ENCODE results near the gene TCF19.
A peak's percentile ranks its signal among the peaks of the same experiment; 100 is the strongest.

Gene TCF19

DNA sequence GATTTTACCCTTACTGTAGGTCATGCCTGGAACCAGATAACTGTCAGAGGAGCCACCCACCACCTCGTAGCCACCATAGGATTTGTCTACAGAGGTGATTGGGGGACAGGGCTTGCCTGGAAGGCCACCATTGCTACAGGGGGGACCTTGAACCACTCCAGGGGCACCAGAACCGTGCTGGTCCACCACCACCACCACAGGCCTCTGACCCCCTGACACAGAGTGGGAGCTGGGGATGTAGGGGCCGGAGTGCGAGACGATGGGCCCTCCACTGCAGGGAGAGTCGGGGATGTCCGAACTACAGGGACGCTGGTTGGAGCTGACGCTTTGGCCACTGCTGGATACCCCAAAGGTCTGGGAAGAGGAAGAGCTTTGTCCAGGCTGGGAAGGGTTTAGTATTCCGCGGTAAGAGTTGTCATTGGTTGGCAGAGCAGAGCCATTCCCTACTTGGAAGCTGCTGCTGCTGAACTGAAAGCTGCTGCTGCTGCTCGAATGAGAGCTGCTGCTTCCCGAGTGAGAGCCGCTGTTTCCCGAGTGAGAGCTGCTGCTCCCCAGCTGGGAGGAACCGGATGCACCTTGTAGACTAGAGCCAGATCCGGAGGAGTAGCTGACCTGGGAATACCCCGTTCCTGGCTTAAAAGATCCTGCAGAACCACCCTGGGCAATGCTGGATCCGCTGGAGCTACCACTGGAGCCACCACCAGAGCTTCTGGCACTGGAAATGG is 41.6 kb upstream of the TCF19 start:
- no peak for ATAC-seq (ENCODE audit: low read depth)
- H3K4me1 ChIP-seq (ENCODE audit: insufficient read depth, poor library complexity, severe bottlenecking), result peaks cover 16% of the 10 kb centered on the region
- H3K27ac ChIP-seq (ENCODE audit: poor library complexity, severe bottlenecking), result no peak overlapping the region
- no peaks in the 10 kb centered on the region; the same call in 1 of the 2 replicates for H3K36me3 ChIP-seq (ENCODE audit: low read depth)
- H3K9me3 ChIP-seq (ENCODE audit: severe bottlenecking), result no peaks in the 10 kb centered on the region
- H3K4me3 ChIP-seq (ENCODE audit: severe bottlenecking), result no peak overlapping the region
- no peaks in the 10 kb centered on the region for H3K27me3 ChIP-seq (ENCODE audit: insufficient read depth, poor library complexity, severe bottlenecking)
- DNase-seq (ENCODE audit: low spot score), result no peak
- TF ChIP-seq, protein P1, sequence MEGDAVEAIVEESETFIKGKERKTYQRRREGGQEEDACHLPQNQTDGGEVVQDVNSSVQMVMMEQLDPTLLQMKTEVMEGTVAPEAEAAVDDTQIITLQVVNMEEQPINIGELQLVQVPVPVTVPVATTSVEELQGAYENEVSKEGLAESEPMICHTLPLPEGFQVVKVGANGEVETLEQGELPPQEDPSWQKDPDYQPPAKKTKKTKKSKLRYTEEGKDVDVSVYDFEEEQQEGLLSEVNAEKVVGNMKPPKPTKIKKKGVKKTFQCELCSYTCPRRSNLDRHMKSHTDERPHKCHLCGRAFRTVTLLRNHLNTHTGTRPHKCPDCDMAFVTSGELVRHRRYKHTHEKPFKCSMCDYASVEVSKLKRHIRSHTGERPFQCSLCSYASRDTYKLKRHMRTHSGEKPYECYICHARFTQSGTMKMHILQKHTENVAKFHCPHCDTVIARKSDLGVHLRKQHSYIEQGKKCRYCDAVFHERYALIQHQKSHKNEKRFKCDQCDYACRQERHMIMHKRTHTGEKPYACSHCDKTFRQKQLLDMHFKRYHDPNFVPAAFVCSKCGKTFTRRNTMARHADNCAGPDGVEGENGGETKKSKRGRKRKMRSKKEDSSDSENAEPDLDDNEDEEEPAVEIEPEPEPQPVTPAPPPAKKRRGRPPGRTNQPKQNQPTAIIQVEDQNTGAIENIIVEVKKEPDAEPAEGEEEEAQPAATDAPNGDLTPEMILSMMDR (IDR thresholded peaks at IDR 0.05; ENCODE audit: poor library complexity, severe bottlenecking), result no peak

DNA sequence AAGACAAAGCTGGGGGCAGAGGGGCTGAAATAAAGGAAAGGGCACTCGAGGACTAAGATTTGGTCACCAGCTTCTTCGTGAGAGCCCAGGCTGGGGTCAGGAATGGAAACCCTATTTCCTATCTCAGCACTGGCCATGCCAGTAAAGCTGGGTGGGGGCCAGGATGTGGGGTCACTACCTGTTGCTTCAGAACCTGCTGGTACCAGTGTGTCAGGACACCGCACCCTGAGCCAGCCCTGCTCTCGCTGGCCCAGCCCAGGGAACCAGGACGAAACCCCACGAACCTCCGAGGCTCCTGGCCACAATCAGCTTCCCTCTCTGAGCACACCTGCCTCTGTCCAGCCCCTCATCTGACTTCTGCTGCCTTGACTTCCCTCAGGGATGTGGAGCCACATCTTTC is 40.2 kb upstream of the TCF19 start:
- H3K4me1 ChIP-seq (ENCODE audit: insufficient read depth, poor library complexity, severe bottlenecking), result peaks cover 27% of the 10 kb centered on the region
- DNase-seq (ENCODE audit: low spot score) (no peak), ATAC-seq (ENCODE audit: low read depth) (no peak)
- H3K4me3 ChIP-seq (ENCODE audit: severe bottlenecking), result no peak overlapping the region
- H3K9me3 ChIP-seq (ENCODE audit: severe bottlenecking), result no peaks in the 10 kb centered on the region
- H3K27me3 ChIP-seq (ENCODE audit: insufficient read depth, poor library complexity, severe bottlenecking), result no peaks in the 10 kb centered on the region
- no peaks in the 10 kb centered on the region; the same call in 1 of the 2 replicates for H3K36me3 ChIP-seq (ENCODE audit: low read depth)
- TF ChIP-seq, protein P1 (IDR thresholded peaks at IDR 0.05; ENCODE audit: poor library complexity, severe bottlenecking), result no peak
- H3K27ac ChIP-seq (ENCODE audit: poor library complexity, severe bottlenecking), result no peak overlapping the region

DNA sequence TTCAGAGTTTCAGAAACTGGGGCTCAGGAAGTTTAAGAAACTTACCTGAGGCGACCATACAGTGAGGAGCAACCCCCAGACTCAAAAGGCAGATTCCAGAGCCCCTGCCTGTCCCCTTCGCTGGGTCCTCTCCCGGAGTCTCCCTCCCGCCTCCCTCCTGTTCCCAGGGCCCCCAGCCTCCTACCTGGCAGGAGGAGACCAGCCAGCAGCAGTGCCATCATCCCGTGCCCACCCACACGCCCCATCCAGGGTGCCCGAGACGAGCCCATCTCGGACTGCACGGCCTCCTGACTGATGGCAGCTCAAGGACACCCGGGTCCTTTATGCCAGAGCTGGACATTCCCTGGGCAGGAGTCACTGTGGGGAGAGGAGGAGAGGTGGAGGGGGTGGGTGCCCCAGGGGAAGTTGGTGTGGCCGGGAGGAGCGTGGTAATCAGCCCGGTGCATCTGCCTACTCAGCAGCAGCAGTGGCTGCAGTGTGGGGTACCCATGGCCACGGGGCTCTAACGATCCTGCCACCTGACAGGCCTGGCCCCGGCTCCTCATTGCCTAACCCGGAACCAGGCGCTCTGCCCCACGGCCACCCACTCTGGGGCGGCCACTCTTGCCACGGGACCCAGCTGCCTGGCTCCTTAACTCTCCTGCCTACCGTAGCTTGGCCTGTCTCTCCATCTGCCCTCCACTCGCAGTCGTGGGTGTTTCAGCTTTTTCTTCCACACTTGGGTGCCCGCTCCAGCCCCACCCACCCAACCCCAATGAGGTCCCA is 38.1 kb upstream of the TCF19 start, which contains the start of gene CDSN:
Gene CDSN, minus strand, starts transcription at position 296 of the 765 bp plus-strand sequence. Its CDS starts 27 bp downstream, at position 269.
- no peaks in the 10 kb centered on the region; the same call in 1 of the 2 replicates for H3K36me3 ChIP-seq (ENCODE audit: low read depth)
- no peak within 1 kb of the TSS for H3K4me3 ChIP-seq (ENCODE audit: severe bottlenecking)
- TF ChIP-seq, protein P1 (IDR thresholded peaks at IDR 0.05; ENCODE audit: poor library complexity, severe bottlenecking), result no peak
- peak within 1 kb of the TSS; percentile 51 for H3K27ac ChIP-seq (ENCODE audit: poor library complexity, severe bottlenecking)
- ATAC-seq (ENCODE audit: low read depth), result no peak
- no peak for DNase-seq (ENCODE audit: low spot score)
- peaks cover 33% of the 10 kb centered on the region for H3K4me1 ChIP-seq (ENCODE audit: insufficient read depth, poor library complexity, severe bottlenecking)
- no peaks in the 10 kb centered on the region for H3K9me3 ChIP-seq (ENCODE audit: severe bottlenecking)
- no peaks in the 10 kb centered on the region for H3K27me3 ChIP-seq (ENCODE audit: insufficient read depth, poor library complexity, severe bottlenecking)

DNA sequence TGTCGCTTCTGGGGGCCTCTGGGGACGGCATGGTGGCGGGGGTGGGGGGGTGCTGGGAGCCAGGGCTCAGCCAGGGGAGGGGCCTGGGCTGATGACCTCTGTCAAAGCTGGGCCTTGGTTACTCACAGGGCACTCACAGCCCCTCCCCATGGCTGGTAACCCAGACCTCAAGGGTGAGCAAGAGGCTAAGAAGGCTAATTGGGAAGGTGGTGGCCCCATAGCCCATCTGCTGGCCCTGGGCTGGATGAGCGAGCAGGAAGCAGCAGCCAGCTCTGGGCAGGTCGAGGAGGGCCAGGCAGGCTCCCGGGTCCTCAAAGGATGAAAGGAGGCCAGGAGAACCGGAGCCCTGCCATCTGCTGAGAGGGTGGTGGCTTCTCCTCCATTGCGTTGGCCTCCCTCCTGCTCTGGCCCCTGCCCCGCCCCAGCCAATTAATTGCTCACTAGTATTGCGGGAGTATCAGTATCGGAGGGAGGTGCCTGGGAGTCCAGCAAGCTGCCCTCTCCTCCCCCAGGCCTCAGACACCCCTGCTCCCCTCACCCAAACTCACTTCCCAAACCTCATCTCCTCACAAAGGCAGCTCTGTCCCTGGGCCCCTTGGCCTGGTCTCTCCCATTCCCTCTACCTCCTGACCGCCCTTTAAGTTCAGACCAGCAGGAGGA is 37.1 kb upstream of the TCF19 start:
- TF ChIP-seq, protein P1 (IDR thresholded peaks at IDR 0.05; ENCODE audit: poor library complexity, severe bottlenecking), result no peak
- DNase-seq (ENCODE audit: low spot score) (no peak), ATAC-seq (ENCODE audit: low read depth) (no peak)
- no peaks in the 10 kb centered on the region for H3K9me3 ChIP-seq (ENCODE audit: severe bottlenecking)
- H3K27me3 ChIP-seq (ENCODE audit: insufficient read depth, poor library complexity, severe bottlenecking), result no peaks in the 10 kb centered on the region
- peak overlapping the region; percentile 51 for H3K27ac ChIP-seq (ENCODE audit: poor library complexity, severe bottlenecking)
- H3K4me3 ChIP-seq (ENCODE audit: severe bottlenecking), result no peak overlapping the region
- H3K36me3 ChIP-seq (ENCODE audit: low read depth), result no peaks in the 10 kb centered on the region; the same call in 1 of the 2 replicates
- H3K4me1 ChIP-seq (ENCODE audit: insufficient read depth, poor library complexity, severe bottlenecking), result peaks cover 35% of the 10 kb centered on the region
